GM19397 (cell line): ENCODE results near the gene CNKSR3.
"Not testable (repeated sequence)": the region's sequence is repeated elsewhere in the genome, so short reads cannot be mapped to it uniquely, and the experiment has no call there.

Source experiments
- ATAC-seq: cut with Tn5 transposase; IDR thresholded peaks from one replicate; pipeline ENCODE4 v1.9.1; 2021; ENCODE audit warnings: mild to moderate bottlenecking, moderate library complexity; ENCODE audit not compliant: unreplicated experiment

The CNKSR3 gene

DNA sequence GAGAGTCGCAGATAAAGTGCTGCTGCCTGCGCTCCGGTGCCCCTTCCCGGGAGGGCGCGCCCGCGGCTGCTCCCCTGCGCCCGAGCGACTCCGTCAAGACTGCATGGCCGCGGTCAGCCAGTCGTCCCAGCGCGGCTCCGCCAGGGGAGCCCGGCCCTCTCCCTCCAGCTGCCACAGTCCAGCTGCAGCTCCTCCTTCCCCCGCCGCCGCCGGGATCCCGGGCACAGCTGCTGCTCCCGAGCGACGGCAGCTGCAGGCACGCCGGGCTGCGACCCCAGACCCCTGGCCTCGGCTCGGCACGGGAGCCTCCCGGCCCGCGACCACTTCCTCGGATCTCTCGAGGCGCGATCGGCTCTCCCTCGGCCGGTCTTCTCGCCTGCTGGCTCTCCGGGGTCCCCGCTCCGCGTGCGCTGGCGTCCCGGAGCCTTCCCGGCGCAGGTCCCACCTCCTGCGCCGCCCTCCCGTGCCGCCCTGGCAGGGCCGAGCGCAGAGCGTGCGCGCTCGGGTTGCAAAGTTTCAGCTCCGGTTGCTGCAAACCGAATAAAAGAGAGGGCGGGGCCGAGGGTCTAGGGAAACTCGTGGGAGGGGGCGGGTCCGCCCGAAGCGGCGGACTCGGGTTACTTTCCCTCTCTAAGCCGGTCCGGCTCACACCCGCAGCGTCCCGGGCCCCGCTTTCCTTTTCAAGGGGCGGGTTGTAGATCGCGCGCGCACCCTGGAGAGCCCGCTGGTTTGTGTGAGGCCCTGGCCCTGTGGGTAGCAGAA lies at the start of gene CNKSR3:
Gene CNKSR3, minus strand, starts transcription at position 542 of the 762 bp plus-strand sequence. CDS start 571 bp downstream, outside the sequence.
- ATAC-seq, result peak; percentile 83

DNA sequence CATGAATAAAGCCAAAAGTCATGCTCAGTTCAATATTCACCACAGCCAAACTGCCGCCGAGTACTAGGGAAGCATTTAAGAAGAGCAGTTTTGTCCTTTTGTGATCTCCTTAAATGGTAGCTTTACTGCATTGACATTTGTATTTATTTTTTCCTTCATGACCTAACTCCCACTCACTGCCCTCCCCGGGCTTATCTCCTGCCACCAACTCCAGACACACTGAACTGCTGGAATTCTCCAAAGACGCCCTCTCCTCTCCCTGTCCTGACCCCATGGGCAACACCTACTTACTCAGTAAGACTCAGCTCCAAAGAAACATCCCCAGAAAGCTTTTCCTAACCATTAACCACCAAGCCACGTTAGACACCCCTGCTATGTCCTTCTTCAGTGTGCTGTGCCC lies 48.5 kb upstream of the CNKSR3 start:
- ATAC-seq, result no peak

DNA sequence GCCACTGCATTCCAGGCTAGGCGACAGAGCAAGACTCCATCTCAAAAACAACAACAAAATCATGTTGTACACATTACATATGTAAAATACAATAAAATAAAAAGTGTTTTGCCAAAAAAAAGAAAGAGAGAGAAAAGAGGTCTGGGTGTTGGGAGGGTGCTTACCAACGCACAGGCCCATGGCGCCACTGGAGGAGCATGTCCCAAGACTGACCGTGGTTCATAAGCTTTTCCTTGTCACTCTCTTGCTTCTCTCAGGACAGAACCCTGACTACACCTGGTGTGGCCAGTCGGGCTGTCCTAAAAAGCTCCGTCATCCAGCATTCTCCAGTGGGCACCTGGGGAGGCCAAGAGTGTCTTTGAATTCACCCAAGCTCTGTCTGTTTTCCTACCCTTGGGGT lies 48.0 kb upstream of the CNKSR3 start:
- no peak for ATAC-seq

DNA sequence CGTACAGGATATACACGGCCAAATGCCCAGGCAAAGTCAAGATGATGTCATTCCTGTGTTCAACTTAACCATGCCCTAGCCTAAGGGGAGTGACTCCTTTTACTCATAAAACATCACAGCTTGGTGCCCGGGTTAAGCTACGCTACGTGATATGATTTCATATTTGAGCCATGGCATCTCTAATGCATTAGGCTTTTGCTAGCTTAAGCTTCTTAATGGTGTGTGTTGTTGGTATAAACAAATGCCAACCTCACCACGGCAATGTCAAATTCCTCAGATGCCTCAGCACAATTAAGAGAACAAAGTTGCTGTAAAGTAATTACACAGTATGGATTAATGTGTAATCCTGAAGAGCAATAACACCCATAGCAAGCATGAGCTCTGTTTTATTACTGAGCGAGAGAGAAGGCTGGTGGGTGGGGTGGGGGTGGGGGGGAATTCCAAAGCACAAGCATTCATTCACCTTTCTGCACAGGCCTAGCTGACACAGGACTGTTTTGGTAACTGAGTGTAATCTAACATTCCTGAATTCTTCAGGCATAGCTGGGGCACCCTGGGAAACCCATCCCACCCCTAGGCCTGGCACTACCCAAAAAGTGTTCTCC lies 44.7 kb upstream of the CNKSR3 start:
- no peak for ATAC-seq

DNA sequence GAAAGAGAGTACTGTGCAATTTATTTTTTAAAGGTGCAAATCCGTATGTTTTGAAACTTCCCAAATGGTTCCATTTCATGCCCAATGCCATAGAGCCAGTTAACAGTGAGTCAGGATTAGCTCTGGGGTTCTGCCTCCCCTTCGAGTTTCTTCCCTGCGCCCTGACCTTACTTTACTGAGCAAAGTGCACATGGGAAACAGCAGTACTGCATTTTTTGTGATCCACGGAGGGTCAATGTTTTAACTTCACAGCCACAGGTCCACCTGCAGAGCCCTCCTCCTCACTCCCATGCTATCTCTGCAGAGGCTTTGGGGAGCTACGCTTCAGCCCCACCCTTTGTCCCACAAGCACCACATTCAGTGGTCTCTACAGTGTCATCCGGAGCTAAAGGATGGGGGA lies 44.0 kb upstream of the CNKSR3 start:
- ATAC-seq, result no peak

DNA sequence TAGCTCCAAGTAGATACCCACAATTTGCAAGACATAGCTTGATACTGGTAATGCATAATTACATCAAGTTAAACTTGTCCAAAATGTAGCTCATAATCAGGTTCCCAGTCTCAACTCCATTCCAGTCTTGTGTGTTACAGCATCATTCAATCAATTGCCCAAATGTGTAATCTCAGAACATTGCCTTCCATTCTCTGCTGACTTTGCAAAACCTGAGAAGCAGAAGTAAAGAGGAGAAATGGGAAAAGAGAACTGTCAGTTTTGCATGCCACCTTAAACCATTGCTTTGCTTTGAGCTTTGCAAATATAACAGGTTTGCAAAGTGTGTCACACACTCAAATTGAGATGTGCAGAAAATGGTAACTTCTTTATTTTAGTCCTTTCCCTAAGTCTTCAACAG lies 40.3 kb upstream of the CNKSR3 start:
- no peak for ATAC-seq

DNA sequence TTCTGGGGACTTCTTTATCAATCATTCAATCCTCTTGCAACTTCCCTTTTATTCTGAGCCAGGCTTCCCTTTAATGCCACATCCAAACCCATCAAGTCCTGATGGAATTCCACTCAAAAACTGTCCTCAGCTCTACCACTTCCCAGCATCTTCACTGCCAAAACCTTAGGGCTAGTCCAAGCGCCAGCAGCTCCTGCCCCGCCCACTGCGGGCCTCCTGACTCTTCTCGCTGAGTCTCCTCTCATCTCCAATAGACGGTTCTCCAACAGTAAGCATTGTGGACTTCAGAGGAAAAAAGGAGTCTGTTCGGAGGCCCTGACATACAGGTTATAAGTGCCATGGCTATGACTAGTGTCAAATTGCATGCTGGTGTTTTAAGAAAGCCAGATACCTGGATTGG lies 38.7 kb upstream of the CNKSR3 start:
- ATAC-seq, result no peak

DNA sequence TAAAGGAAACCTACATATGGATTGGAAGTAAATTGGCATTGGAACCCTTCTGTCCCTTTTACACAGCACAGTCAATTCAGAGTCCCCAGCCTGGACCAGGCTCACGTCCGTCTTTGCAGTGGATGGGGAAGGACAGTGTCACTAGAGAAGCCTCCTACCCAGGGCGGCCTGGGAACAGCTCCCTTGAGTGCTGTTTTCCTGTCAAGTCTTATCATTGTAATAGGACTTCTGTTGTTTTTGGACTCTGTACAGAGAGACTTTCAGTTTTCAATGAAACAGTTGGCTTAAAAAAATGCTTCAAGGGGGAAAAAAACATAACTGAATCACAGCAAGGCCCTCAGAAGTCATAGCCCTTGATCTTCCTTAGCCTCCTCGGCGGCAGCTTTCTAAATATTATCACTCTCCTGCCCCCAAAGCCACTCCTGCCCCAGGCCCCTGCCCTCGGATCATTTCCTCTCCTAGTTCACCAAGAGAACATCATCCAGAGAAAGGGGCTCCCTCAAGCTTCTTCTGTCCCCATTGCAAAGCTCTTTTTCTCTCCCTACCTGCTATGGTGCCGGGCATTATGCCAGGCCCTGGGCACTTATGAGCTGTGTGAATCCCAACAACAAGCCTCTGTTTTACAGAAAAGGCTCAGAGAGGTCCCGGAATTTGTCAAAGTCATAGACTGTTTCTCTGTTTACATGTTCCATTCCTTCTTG lies 37.8 kb upstream of the CNKSR3 start:
- no peak for ATAC-seq

DNA sequence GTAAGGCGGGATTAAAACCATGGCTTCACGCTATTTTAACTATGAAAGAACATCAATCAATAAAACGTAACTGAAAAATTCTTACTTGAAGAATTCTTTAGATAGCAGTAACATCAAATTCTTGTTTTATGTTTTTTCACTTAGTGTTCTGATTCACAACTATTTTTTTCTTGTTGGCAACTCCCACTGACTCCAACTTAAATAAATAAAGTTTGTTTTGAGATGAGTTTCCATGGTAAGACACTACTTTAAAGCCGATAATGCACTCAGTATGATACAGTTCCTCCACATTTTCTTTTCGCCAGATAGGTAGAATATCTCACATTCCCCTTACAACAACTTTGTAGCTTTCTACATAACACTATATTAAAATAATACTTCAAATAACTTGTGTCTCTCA lies 33.1 kb upstream of the CNKSR3 start:
- no peak for ATAC-seq

DNA sequence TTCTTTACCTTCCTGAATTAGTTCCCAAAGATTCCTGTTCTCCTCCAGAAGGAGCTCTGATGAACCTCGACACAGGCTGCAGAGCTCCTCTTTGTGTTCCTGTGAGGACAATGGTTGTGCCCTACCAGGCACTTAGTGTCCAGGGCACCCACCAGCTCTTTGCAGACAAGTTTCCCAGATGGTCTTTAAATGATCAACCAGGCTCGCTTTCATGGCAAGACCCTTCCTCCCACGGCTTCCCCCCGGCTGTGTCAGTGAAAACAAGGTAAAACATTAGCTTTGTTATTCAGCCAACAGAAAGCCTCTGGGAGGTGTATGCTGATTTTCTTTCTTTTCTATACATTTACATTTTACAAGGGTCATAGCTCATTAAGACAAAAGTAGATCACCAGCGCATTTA lies 32.3 kb upstream of the CNKSR3 start:
- ATAC-seq, result no peak

DNA sequence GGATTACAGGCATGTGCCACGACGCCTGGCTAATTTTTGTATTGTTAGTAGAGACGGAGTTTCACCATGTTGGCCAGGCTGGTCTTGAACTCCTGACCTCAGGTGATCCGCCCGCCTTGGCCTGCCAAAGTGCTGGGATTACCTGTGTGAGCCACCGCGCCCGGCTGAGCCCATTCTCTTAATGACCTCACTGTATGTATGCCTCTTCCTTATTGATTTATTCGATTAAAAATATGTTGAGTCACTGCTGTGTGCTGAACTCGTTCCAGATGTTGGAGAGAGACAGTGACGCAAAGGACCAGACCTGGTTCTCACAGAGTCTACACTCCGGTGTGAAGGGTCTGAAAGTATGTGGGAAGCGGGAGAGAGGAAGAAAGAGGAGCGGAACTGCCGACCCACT lies 31.4 kb upstream of the CNKSR3 start:
- not testable (repeated sequence) for ATAC-seq

DNA sequence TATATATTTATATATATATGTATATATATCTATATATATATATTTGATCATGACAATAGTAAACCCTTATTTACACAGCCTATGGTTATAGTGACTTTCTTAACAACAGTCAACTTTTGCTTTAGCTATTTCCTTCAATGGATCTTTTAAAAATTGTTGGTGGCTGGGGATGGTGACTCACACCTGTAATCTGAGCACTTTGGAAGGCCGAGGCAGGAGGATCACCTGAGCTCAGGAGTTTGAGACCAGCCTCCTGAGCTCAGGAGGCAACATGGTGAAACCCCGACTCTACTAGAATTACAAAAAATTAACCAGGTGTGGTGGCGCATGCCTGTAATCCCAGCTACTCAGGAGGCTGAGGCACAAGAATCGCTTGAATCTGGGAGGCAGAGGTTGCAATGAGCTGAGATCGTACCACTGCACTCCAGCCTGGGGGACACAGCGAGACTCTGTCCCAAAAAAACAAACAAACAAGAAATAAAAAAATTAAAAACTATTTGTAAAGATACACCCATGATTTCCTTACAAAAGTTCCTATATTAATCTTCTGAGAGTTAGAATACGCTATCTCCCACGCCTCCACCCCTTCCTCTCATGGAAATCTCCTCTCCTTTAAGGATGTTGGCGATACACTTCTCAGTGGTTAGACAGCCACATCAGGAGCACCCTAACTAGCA lies 29.2 kb upstream of the CNKSR3 start:
- no peak for ATAC-seq

DNA sequence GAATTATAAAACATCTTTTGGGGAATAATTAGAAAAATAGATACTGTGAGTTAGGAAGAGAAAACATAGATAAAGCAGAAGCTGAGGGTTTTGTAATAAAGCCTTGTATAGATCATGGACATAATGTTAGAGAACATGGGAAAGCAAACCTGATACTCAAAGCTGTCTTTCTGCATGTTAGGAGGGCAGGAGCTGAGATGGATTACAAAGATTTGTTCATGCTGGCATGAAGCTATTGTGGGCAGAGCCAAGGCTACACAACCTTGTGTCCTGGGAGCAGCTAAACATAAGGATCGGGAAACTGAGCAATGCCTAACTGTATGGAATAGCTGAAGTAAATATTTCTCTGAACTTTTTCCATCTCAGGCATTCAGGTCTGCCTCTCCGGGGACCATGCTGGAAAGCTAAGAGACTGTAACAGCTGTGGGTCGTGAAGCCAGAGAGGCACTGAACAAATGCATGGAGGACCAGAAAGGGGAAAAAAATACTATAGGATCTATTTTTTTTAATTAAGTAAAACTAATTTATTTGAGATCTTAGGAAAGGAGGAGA lies 28.2 kb upstream of the CNKSR3 start:
- ATAC-seq, result no peak

DNA sequence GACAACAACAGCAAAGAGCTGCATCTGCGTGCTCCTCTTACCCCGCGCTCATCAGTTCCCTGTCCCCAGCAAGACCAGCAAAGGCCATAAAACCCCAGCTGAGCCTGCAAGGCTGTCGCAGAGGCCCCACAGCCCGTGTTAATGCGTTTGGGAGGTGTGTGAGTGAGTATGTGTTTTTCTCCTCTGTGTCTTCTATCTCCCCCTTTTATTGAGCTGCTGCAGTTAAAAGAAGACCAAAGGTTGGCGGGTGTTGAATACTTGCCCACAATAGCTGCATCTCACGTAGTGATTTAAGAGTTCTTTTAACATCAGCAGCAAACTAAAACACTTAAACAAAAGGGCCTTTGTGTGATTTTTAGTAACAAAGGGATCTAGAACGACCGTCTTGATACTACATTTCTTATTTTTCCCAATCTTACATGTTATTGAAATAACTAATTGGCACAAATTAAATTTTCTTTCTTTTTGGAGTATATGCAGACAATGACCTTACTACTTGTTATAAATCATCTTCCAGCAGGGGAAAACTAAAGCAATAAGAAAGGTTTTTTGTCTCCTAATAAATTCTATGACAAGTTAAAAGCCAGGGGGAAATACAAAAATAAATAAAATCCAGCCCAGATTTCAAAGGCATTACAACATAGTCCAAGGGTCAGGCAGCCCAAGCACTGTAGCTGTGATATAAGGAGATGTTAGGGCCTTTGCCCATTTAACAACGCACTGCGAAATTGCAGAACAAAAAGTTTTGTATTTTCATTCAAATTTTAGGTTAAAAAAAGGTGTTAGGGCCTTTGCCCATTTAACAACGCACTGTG lies 27.2 kb upstream of the CNKSR3 start:
- ATAC-seq, result no peak

DNA sequence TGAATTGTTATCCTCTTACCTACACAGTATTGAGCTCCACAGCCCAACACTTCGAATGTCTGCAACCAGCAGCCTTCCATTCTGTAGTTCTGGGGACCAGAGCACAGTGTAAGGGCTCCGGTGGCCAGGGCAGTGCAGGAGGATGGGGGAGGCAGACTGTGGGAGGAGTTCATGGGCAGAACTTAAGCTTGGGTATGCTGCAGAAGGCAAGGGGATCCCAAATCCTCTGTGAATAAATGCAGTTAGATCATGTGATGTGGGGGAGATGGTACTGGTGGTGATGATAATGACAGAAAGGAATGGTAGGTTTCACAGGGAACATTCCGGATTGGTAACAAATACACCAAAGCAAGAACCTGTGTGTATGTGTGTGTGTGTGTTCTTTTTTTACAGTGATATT lies 26.5 kb upstream of the CNKSR3 start:
- ATAC-seq, result no peak

DNA sequence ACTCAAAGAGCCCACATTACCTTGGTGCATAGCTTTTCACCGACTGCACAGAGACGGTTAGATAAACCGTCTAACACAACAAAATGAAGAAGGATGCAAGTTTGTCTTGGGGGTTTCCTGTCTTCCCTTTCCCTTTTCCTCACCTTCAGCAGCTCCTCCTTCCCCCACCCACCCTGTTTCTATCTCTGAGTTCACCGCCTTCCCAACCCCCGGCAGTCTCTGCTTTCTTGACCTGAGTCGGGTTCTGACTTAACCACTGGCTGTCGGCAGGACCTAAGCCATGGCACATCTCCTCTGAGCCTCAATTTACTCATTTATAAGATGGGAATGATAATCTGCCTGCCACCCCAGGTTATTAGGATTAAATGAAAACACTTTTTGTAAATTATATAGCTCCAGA lies 25.8 kb upstream of the CNKSR3 start:
- ATAC-seq, result no peak

DNA sequence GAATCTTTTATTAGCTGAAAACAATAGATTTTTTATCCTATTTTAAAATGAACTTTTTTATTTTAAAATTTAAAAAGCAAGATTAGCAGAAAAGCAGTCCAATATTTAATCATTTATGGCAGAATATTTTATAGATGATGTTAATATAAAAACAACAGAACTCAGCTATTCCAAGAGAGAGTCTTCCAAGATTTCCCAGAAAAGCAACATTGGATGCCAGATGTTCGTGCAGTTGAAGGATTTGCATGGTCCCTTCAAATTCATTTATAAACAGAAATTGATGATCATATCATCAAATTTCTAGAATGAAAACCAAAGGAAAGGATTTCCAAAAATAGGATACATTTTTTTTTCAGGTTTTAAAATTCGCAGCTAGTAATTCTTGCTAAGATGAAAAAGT lies 25.4 kb upstream of the CNKSR3 start:
- no peak for ATAC-seq

DNA sequence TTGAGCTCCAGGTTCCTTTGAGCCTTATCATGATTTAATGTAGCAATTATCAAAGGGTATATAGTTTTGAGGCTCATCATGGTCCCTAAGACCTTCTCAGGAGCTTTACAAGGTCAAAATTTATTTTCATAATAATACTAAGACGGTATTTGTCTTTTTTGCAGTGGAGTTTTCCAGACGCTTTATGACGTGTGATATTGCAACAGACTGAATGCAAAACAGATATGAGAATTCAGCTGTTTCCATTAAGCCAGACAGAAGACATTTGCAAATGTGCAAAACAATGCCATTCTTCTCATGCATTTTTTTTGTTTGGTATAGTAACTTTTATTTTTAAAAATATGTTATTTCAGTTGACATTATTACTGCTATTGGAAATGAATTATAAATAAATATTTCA lies 24.7 kb upstream of the CNKSR3 start:
- ATAC-seq, result no peak

DNA sequence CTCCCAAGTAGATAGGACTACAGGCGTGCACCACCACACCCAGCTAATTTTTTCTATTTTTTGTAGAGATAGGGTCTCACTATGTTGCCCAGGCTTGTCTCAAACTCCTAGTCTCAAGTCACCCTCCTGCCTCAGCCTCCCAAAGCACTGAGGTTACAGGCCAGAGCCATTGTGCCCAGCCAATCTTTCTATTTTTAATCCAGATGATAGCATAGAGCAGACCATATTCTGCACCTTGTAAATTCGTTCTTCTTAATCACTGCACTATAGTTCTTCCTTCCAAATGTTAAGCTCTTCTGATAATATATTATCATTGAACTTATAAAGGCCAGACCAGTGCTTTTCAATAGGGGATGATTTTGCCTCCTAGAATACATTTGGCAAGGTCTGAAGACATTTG lies 24.0 kb upstream of the CNKSR3 start:
- no peak for ATAC-seq

DNA sequence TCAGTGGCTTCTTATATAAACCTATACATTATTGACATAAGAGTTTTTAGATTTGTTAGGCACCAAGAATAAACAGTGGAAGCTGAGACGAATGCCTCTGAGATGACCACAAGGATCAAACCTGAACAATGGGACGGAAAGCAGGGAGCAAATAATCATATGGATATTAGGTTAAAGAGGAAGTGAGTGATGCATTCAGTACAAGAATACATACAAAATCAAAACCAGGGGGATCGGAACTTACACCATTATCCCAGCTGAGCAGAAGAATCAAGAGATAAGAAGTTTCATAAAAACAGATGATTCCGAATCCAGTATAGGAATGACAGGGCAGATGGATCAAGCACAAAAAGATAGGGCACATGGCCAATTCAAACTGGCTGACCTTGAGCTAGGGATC lies 21.9 kb upstream of the CNKSR3 start:
- ATAC-seq, result no peak

DNA sequence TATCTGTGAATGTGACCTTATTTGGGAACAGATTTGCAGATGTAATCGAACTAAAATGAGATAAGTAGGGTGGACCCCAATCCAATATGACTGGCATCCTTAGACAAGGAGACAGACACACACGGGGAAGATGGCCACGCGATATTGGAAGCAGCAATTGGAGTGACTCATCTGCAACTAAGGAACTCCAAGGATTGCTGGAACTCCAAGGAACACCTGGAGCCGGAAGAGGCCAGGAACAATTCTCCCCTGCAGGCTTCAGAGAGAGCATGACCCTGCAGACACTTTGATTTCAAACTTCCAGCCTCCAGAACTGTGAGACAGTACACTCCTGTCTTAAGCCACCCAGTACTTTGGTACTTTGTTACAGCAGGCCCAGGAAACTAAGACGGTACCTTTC lies 19.5 kb upstream of the CNKSR3 start:
- ATAC-seq, result no peak
